Neuronal stem cell (in vitro differentiated cells): ENCODE results near the gene KIAA1671.
"Not testable (repeated sequence)": the region's sequence is repeated elsewhere in the genome, so short reads cannot be mapped to it uniquely, and the experiment has no call there.

Source experiments
- DNase-seq: peaks from one replicate; pipeline ENCODE4 v3.0.0-alpha.2; 2013; ENCODE audit warnings: low spot score
- H2AFZ ChIP-seq: one replicate; pipeline ENCODE4 v1.6.1; 2013; ENCODE audit warnings: mild to moderate bottlenecking, low read length, inconsistent platforms
- H2AK5ac ChIP-seq: 2 replicates; pipeline ENCODE4 v1.6.1; 2013; ENCODE audit warnings: low read depth, mild to moderate bottlenecking, inconsistent platforms, low read length, moderate library complexity, mixed read lengths
- H2BK120ac ChIP-seq: 2 replicates; pipeline ENCODE4 v1.6.1; 2013; ENCODE audit warnings: low read depth, mild to moderate bottlenecking, inconsistent platforms, low read length, moderate library complexity, mixed read lengths
- H2BK12ac ChIP-seq: one replicate; pipeline ENCODE4 v1.6.1; 2013; ENCODE audit warnings: low read length, inconsistent platforms
- H2BK15ac ChIP-seq: 2 replicates; pipeline ENCODE4 v1.6.1; 2013; ENCODE audit warnings: mild to moderate bottlenecking, low read length, inconsistent platforms, mixed read lengths
- H2BK5ac ChIP-seq: one replicate; pipeline ENCODE4 v1.6.1; 2013; ENCODE audit warnings: inconsistent platforms, mild to moderate bottlenecking, low read length, moderate library complexity
- H3K14ac ChIP-seq: one replicate; pipeline ENCODE4 v1.6.1; 2013; ENCODE audit warnings: low read length, inconsistent platforms
- H3K18ac ChIP-seq: 2 replicates; pipeline ENCODE4 v1.6.1; 2013; ENCODE audit warnings: low read length, inconsistent platforms
- H3K23ac ChIP-seq: 2 replicates; pipeline ENCODE4 v1.6.1; 2013; ENCODE audit warnings: low read depth, mild to moderate bottlenecking, mixed read lengths, low read length, inconsistent platforms; ENCODE audit not compliant: poor library complexity
- H3K27ac ChIP-seq: replicated peaks from 3 replicates; pipeline ENCODE4 v1.5.1; 2013; ENCODE audit warnings: low read length, inconsistent platforms
- H3K27me3 ChIP-seq, 3 experiments: 2 replicates each; pipeline ENCODE4 v1.6.1; 2013; ENCODE audit warnings: low read length in 3 of 3, mild to moderate bottlenecking in 2 of 3, inconsistent platforms in 1 of 3, low read depth in 1 of 3, mixed read lengths in 1 of 3, moderate library complexity in 1 of 3; ENCODE audit not compliant: control insufficient read depth in 3 of 3, insufficient read depth in 3 of 3
- H3K36me3 ChIP-seq, 2 donors: replicated peaks in 1 of 2; 2 replicates each; pipeline ENCODE4 v1.6.1; 2013; ENCODE audit warnings: low read length in 2 of 2; ENCODE audit not compliant: control insufficient read depth in 2 of 2, insufficient read depth in 2 of 2
- H3K4ac ChIP-seq: 2 replicates; pipeline ENCODE4 v1.6.1; 2013; ENCODE audit warnings: inconsistent platforms, mild to moderate bottlenecking, low read length, moderate library complexity
- H3K4me1 ChIP-seq, 2 donors: 1 replicate in 1 of 2; 2 replicates in 1 of 2; pipeline ENCODE4 v1.6.1; 2013; ENCODE audit warnings: low read length in 2 of 2, low read depth in 1 of 2; ENCODE audit not compliant: control insufficient read depth in 2 of 2, insufficient read depth in 1 of 2
- H3K4me2 ChIP-seq: one replicate; pipeline ENCODE4 v1.6.1; 2013; ENCODE audit warnings: mild to moderate bottlenecking, low read length, inconsistent platforms; ENCODE audit not compliant: insufficient read depth, poor library complexity, severe bottlenecking
- H3K4me3 ChIP-seq, 2 donors: 2 replicates each; pipeline ENCODE4 v1.5.1; 2013; ENCODE audit warnings: low read length in 2 of 2, mild to moderate bottlenecking in 2 of 2, inconsistent platforms in 1 of 2, moderate library complexity in 1 of 2
- H3K79me1 ChIP-seq: one replicate; pipeline ENCODE4 v1.6.1; 2013; ENCODE audit warnings: low read depth, mild to moderate bottlenecking, inconsistent platforms, low read length, moderate library complexity
- H3K9ac ChIP-seq: one replicate; pipeline ENCODE4 v1.6.1; 2013; ENCODE audit warnings: mild to moderate bottlenecking, low read depth, low read length, inconsistent platforms; ENCODE audit not compliant: poor library complexity
- H3K9me3 ChIP-seq, 2 donors: replicated peaks in 1 of 2; 2 replicates each; pipeline versions ENCODE3 to v1.6.1; 2013; ENCODE audit warnings: low read length in 2 of 2, mild to moderate bottlenecking in 2 of 2, inconsistent platforms in 1 of 2, low read depth in 1 of 2, mixed read lengths in 1 of 2, moderate library complexity in 1 of 2; ENCODE audit not compliant: control insufficient read depth in 2 of 2, insufficient read depth in 1 of 2
- H4K8ac ChIP-seq: one replicate; pipeline ENCODE4 v1.6.1; 2013; ENCODE audit warnings: low read depth, mild to moderate bottlenecking, inconsistent platforms, low read length, moderate library complexity
- H4K91ac ChIP-seq: one replicate; pipeline ENCODE4 v1.6.1; 2013; ENCODE audit warnings: low read length, low read depth, mild to moderate bottlenecking, inconsistent platforms; ENCODE audit not compliant: poor library complexity
- WGBS, 2 donors: extraction: QIAGEN DNeasy Blood & Tissue Kit; methylation state at CpG; one replicate each; pipeline ENCODE4 v1.1.7; 2013; ENCODE audit warnings: missing lambda C conversion rate in 2 of 2, mixed read lengths in 1 of 2; ENCODE audit not compliant: insufficient read length in 2 of 2, insufficient replicate concordance in 1 of 2; ENCODE audit errors: extremely low coverage in 2 of 2; 5-methylcytosine and 5-hydroxymethylcytosine counted together

The KIAA1671 gene

GRCh38 chr22:25177226-25177625, 224.7 kb downstream of the KIAA1671 start:
- Histone ChIP-seq H2BK120ac (no peak overlapping the region), H3K27ac (no peak overlapping the region), H2AK5ac (no peak overlapping the region), H3K27me3 (no peaks in the 10 kb centered on the region), H3K14ac (no peak overlapping the region), H3K4me3 (no peak overlapping the region), H2BK5ac (no peak overlapping the region), H2BK15ac (no peak overlapping the region), H3K9ac (no peak overlapping the region), H3K18ac (no peak overlapping the region), H3K36me3 (peaks cover 22 to 63% of the 10 kb centered on the region in 2 donors), H3K4me2 (no peak overlapping the region), H3K79me1 (no peaks in the 10 kb centered on the region), H3K4ac (no peak overlapping the region), H4K91ac (no peak overlapping the region), H4K8ac (no peak overlapping the region), H3K4me1 (peaks cover 0 to 2% of the 10 kb centered on the region in 2 donors), H2AFZ (no peak overlapping the region), H2BK12ac (no peak overlapping the region), H3K9me3 (peaks cover 2 to 8% of the 10 kb centered on the region in 2 donors), H3K23ac (no peak overlapping the region)
- DNase-seq = no peak
- WGBS, 2 donors = no CpG with 5 or more reads among the region's 13 CpGs

- Histone ChIP-seq H3K23ac (no peak overlapping the region), H3K9ac (no peak overlapping the region), H2AK5ac (no peak overlapping the region), H4K8ac (no peak overlapping the region), H3K4me1 (peaks cover 0 to 2% of the 10 kb centered on the region in 2 donors), H2BK120ac (no peak overlapping the region), H2BK12ac (no peak overlapping the region), H3K14ac (no peak overlapping the region), H2BK15ac (no peak overlapping the region), H3K9me3 (peaks cover 2 to 8% of the 10 kb centered on the region in 2 donors), H3K27me3 (no peaks in the 10 kb centered on the region), H4K91ac (no peak overlapping the region), H2BK5ac (no peak overlapping the region), H3K79me1 (no peaks in the 10 kb centered on the region), H2AFZ (no peak overlapping the region), H3K4ac (no peak overlapping the region), H3K27ac (no peak overlapping the region), H3K4me2 (no peak overlapping the region), H3K36me3 (peaks cover 26 to 68% of the 10 kb centered on the region in 2 donors), H3K18ac (no peak overlapping the region), H3K4me3 (no peak overlapping the region)
- DNase-seq = no peak
- no CpG with 5 or more reads among the region's 9 CpGs for WGBS, 2 donors
These were observed 225.4 kb downstream of the KIAA1671 start for GRCh38 chr22:25177895-25178294.

- H2AK5ac ChIP-seq, H3K23ac ChIP-seq, H3K9ac ChIP-seq, H3K14ac ChIP-seq, H3K4ac ChIP-seq, H3K9me3 ChIP-seq, DNase-seq, H3K79me1 ChIP-seq, H2BK15ac ChIP-seq, H2AFZ ChIP-seq, H2BK5ac ChIP-seq, H3K18ac ChIP-seq, H4K8ac ChIP-seq, H3K4me1 ChIP-seq, H3K4me3 ChIP-seq, H4K91ac ChIP-seq, H3K27ac ChIP-seq, H2BK12ac ChIP-seq, H3K4me2 ChIP-seq, H3K27me3 ChIP-seq, H2BK120ac ChIP-seq: not testable (repeated sequence)
- WGBS, 2 donors = no CpG with 5 or more reads among the region's 6 CpGs
- H3K36me3 ChIP-seq = peaks cover 27 to 65% of the 10 kb centered on the region in 2 donors
These were observed 225.8 kb downstream of the KIAA1671 start for GRCh38 chr22:25178348-25178747.

GRCh38 chr22:25178869-25179631, 226.5 kb downstream of the KIAA1671 start:
- not testable (repeated sequence) for H2BK12ac ChIP-seq, H3K27ac ChIP-seq, H4K8ac ChIP-seq, H3K23ac ChIP-seq, DNase-seq, H3K4me3 ChIP-seq, H3K14ac ChIP-seq, H2AFZ ChIP-seq, H3K9ac ChIP-seq, H4K91ac ChIP-seq, H2BK120ac ChIP-seq, H2AK5ac ChIP-seq, H3K4me2 ChIP-seq, H3K4me1 ChIP-seq, H3K9me3 ChIP-seq, H3K79me1 ChIP-seq, H2BK5ac ChIP-seq, H3K27me3 ChIP-seq, H3K18ac ChIP-seq, H2BK15ac ChIP-seq, H3K4ac ChIP-seq
- no CpG with 5 or more reads among the region's 63 CpGs for WGBS, 2 donors
- H3K36me3 ChIP-seq = peaks cover 24 to 59% of the 10 kb centered on the region in 2 donors
